Mesenchymal stem cell (in vitro differentiated cells and primary cell): Measurements from ENCODE around the gene VTI1A.

Experiments used
- DNase-seq: peaks from one replicate; pipeline ENCODE4 v3.0.0-alpha.2; 2013
- H2AFZ ChIP-seq: one replicate; pipeline ENCODE4 v1.6.1; 2013; ENCODE audit warnings: low read depth, mild to moderate bottlenecking, control low read depth, inconsistent platforms, low read length, moderate library complexity
- H2AK5ac ChIP-seq: 2 replicates; pipeline ENCODE4 v1.6.1; 2013; ENCODE audit warnings: low read length, moderate library complexity, mild to moderate bottlenecking, inconsistent platforms; ENCODE audit not compliant: severe bottlenecking
- H2BK120ac ChIP-seq: one replicate; pipeline ENCODE4 v1.6.1; 2013; ENCODE audit warnings: low read depth, mild to moderate bottlenecking, inconsistent platforms, low read length, moderate library complexity
- H2BK12ac ChIP-seq, 2 experiments: one replicate each; pipeline ENCODE4 v1.6.1; 2013; ENCODE audit warnings: inconsistent platforms in 2 of 2, low read length in 2 of 2, mild to moderate bottlenecking in 2 of 2, moderate library complexity in 2 of 2, control low read depth in 1 of 2
- H2BK15ac ChIP-seq: one replicate; pipeline ENCODE4 v1.6.1; 2013; ENCODE audit warnings: mild to moderate bottlenecking, low read depth, inconsistent platforms; ENCODE audit not compliant: poor library complexity, severe bottlenecking
- H2BK5ac ChIP-seq: 2 replicates; pipeline ENCODE4 v1.6.1; 2013; ENCODE audit warnings: low read depth, mild to moderate bottlenecking, low read length, control low read depth, inconsistent platforms; ENCODE audit not compliant: poor library complexity, severe bottlenecking
- H3K14ac ChIP-seq, 2 experiments: one replicate each; pipeline ENCODE4 v1.6.1; 2013; ENCODE audit warnings: inconsistent platforms in 2 of 2, low read length in 2 of 2, control low read depth in 1 of 2, mild to moderate bottlenecking in 1 of 2, moderate library complexity in 1 of 2
- H3K18ac ChIP-seq, 2 experiments: one replicate each; pipeline ENCODE4 v1.6.1; 2013; ENCODE audit warnings: inconsistent platforms in 2 of 2, low read length in 2 of 2, control low read depth in 1 of 2, low read depth in 1 of 2, mild to moderate bottlenecking in 1 of 2
- H3K23ac ChIP-seq, 2 experiments: one replicate each; pipeline ENCODE4 v1.6.1; 2013; ENCODE audit warnings: inconsistent platforms in 2 of 2, low read length in 2 of 2, mild to moderate bottlenecking in 2 of 2, moderate library complexity in 2 of 2, control low read depth in 1 of 2
- H3K27ac ChIP-seq: 2 replicates; pipeline ENCODE4 v1.5.1; 2013; ENCODE audit warnings: mild to moderate bottlenecking, moderate library complexity, low read length, control low read depth, inconsistent platforms; ENCODE audit not compliant: poor library complexity, severe bottlenecking
- H3K27me3 ChIP-seq, 2 experiments: 2 replicates each; pipeline versions ENCODE4 v1.6.1 to v1.7.0; 2013; ENCODE audit warnings: low read length in 2 of 2, mild to moderate bottlenecking in 2 of 2, moderate library complexity in 2 of 2, control low read depth in 1 of 2, inconsistent platforms in 1 of 2; ENCODE audit not compliant: control insufficient read depth in 1 of 2, insufficient read depth in 1 of 2
- H3K36me3 ChIP-seq, 2 experiments: 2 replicates each; pipeline versions ENCODE4 v1.6.1 to v1.7.0; 2013; ENCODE audit warnings: low read length in 2 of 2, control low read depth in 1 of 2, inconsistent platforms in 1 of 2, low read depth in 1 of 2, mild to moderate bottlenecking in 1 of 2; ENCODE audit not compliant: insufficient read depth in 2 of 2, control insufficient read depth in 1 of 2
- H3K4ac ChIP-seq, 2 experiments: one replicate each; pipeline ENCODE4 v1.6.1; 2013; ENCODE audit warnings: inconsistent platforms in 2 of 2, low read length in 2 of 2, mild to moderate bottlenecking in 2 of 2, moderate library complexity in 2 of 2, control low read depth in 1 of 2, low read depth in 1 of 2
- H3K4me1 ChIP-seq: 2 replicates; pipeline ENCODE4 v1.6.1; 2013; ENCODE audit warnings: low read depth, low read length, control low read depth; ENCODE audit not compliant: control insufficient read depth, insufficient read depth
- H3K4me2 ChIP-seq: 2 replicates; pipeline ENCODE4 v1.6.1; 2013; ENCODE audit warnings: low read length, mild to moderate bottlenecking, inconsistent platforms; ENCODE audit not compliant: poor library complexity, severe bottlenecking
- H3K4me3 ChIP-seq, 2 experiments: 2 replicates each; pipeline versions ENCODE4 v1.5.1 to v1.7.0; 2013; ENCODE audit warnings: low read length in 2 of 2, mild to moderate bottlenecking in 2 of 2, control low read depth in 1 of 2, low read depth in 1 of 2; ENCODE audit not compliant: insufficient read depth in 1 of 2
- H3K79me1 ChIP-seq: replicated peaks from 2 replicates; pipeline ENCODE4 v1.6.1; 2013; ENCODE audit warnings: mild to moderate bottlenecking, control low read depth, low read length, inconsistent platforms; ENCODE audit not compliant: poor library complexity, severe bottlenecking
- H3K9ac ChIP-seq: 2 replicates; pipeline ENCODE4 v1.7.0; 2013; ENCODE audit warnings: mild to moderate bottlenecking, low read length, moderate library complexity
- H3K9me3 ChIP-seq: 2 replicates; pipeline ENCODE4 v1.7.0; 2013; ENCODE audit warnings: mild to moderate bottlenecking, low read length; ENCODE audit not compliant: control insufficient read depth
- H4K8ac ChIP-seq: one replicate; pipeline ENCODE4 v1.6.1; 2013; ENCODE audit warnings: inconsistent platforms, mild to moderate bottlenecking, low read length, moderate library complexity
- H4K91ac ChIP-seq: one replicate; pipeline ENCODE4 v1.6.1; 2013; ENCODE audit warnings: mild to moderate bottlenecking, low read length, inconsistent platforms
- WGBS: methylation state at CpG from one replicate; pipeline ENCODE4 v1.1.7; 2013; ENCODE audit warnings: mixed read lengths; 5-methylcytosine and 5-hydroxymethylcytosine counted together

Gene VTI1A

GRCh38 chr10:112584276-112584675, 137.3 kb downstream of the VTI1A start:
- peak overlapping the region in 1 of 2 experiments; percentile 6 for H3K18ac ChIP-seq
- no peak overlapping the region for H4K91ac ChIP-seq
- H3K4ac ChIP-seq = no peak overlapping the region
- H3K4me1 ChIP-seq = peaks cover 4% of the 10 kb centered on the region
- H2AK5ac ChIP-seq = no peak overlapping the region
- DNase-seq = no peak
- H2BK12ac ChIP-seq = no peak overlapping the region
- H2AFZ ChIP-seq = no peak overlapping the region
- H3K4me2 ChIP-seq = no peak overlapping the region
- no peaks in the 10 kb centered on the region for H3K27me3 ChIP-seq
- no peak overlapping the region for H2BK15ac ChIP-seq
- H3K27ac ChIP-seq = no peak overlapping the region
- H3K36me3 ChIP-seq = peaks cover 0 to 3% of the 10 kb centered on the region in 2 experiments
- H4K8ac ChIP-seq = no peak overlapping the region
- H2BK5ac ChIP-seq = no peak overlapping the region
- no peak overlapping the region for H3K14ac ChIP-seq
- H3K9me3 ChIP-seq = no peaks in the 10 kb centered on the region
- peaks cover 2% of the 10 kb centered on the region for H3K79me1 ChIP-seq
- no peak overlapping the region for H3K4me3 ChIP-seq
- WGBS = 82% methylated on average over 6 of the region's 6 CpGs
- no peak overlapping the region for H3K23ac ChIP-seq
- H3K9ac ChIP-seq = no peak overlapping the region
- no peak overlapping the region for H2BK120ac ChIP-seq

GRCh38 chr10:112585126-112585525, 138.1 kb downstream of the VTI1A start:
- Histone ChIP-seq H3K79me1 (peaks cover 2% of the 10 kb centered on the region), H2AFZ (no peak overlapping the region), H2BK12ac (no peak overlapping the region), H3K9me3 (no peaks in the 10 kb centered on the region), H3K14ac (no peak overlapping the region), H3K4me2 (no peak overlapping the region), H3K4me1 (peaks cover 4% of the 10 kb centered on the region), H3K9ac (no peak overlapping the region), H3K23ac (no peak overlapping the region), H3K4me3 (no peak overlapping the region), H2BK15ac (no peak overlapping the region), H3K4ac (no peak overlapping the region), H3K36me3 (peaks cover 0 to 3% of the 10 kb centered on the region in 2 experiments), H2BK5ac (no peak overlapping the region), H3K27ac (no peak overlapping the region), H3K27me3 (no peaks in the 10 kb centered on the region), H2BK120ac (no peak overlapping the region), H3K18ac (no peak overlapping the region), H4K91ac (no peak overlapping the region), H4K8ac (no peak overlapping the region), H2AK5ac (no peak overlapping the region)
- DNase-seq = peak; percentile 31
- 64% methylated on average over 4 of the region's 4 CpGs for WGBS

GRCh38 chr10:112585960-112586359, 138.9 kb downstream of the VTI1A start:
- no peak overlapping the region for H2AK5ac ChIP-seq
- H3K4me3 ChIP-seq = no peak overlapping the region
- H4K8ac ChIP-seq = no peak overlapping the region
- no peak overlapping the region for H2AFZ ChIP-seq
- no peak overlapping the region for H3K14ac ChIP-seq
- H3K23ac ChIP-seq = no peak overlapping the region
- no peak overlapping the region for H3K4ac ChIP-seq
- peaks cover 1% of the 10 kb centered on the region for H3K4me1 ChIP-seq
- H4K91ac ChIP-seq = no peak overlapping the region
- H3K79me1 ChIP-seq = peaks cover 2% of the 10 kb centered on the region
- no peak overlapping the region for H3K27ac ChIP-seq
- DNase-seq = peak; percentile 65
- H3K9ac ChIP-seq = no peak overlapping the region
- H2BK5ac ChIP-seq = no peak overlapping the region
- 43% methylated on average over 3 of the region's 5 CpGs for WGBS
- H3K36me3 ChIP-seq = peaks cover 0 to 3% of the 10 kb centered on the region in 2 experiments
- no peaks in the 10 kb centered on the region for H3K9me3 ChIP-seq
- no peak overlapping the region for H3K4me2 ChIP-seq
- H2BK120ac ChIP-seq = no peak overlapping the region
- H3K18ac ChIP-seq = no peak overlapping the region
- H2BK15ac ChIP-seq = no peak overlapping the region
- no peak overlapping the region for H2BK12ac ChIP-seq
- H3K27me3 ChIP-seq = no peaks in the 10 kb centered on the region

DNA sequence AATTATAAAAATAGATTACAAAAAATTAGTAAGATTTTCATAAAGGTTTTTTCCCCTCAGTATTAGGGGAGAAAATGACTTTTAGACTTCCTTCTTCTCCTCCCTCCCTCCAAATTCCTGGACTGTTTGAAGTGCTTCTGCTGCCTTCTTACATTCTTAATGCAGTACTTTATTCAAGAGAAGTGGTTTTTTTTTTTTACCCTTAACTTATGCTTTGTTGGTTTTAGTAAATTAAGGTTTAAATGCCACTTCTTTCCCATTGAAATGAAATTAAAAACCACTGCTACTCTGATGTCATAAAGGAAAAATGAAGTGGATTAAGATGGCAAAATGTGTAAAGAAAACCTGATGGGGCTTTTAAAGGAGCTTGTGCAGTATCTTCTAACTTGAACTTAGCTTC, 140.7 kb downstream of the VTI1A start:
- H3K79me1 ChIP-seq = no peaks in the 10 kb centered on the region
- no peak overlapping the region for H3K27ac ChIP-seq
- peaks cover 1% of the 10 kb centered on the region for H3K4me1 ChIP-seq
- H3K4ac ChIP-seq = no peak overlapping the region
- H3K4me2 ChIP-seq = no peak overlapping the region
- H3K23ac ChIP-seq = no peak overlapping the region
- no peak overlapping the region for H3K14ac ChIP-seq
- H3K9me3 ChIP-seq = no peaks in the 10 kb centered on the region
- peaks cover 0 to 9% of the 10 kb centered on the region in 2 experiments for H3K36me3 ChIP-seq
- H2BK5ac ChIP-seq = no peak overlapping the region
- H2AK5ac ChIP-seq = no peak overlapping the region
- H2AFZ ChIP-seq = no peak overlapping the region
- no peak overlapping the region for H2BK120ac ChIP-seq
- no peak overlapping the region for H3K9ac ChIP-seq
- no peak overlapping the region for H4K8ac ChIP-seq
- no peaks in the 10 kb centered on the region for H3K27me3 ChIP-seq
- no peak overlapping the region for H3K4me3 ChIP-seq
- DNase-seq = no peak
- H2BK15ac ChIP-seq = no peak overlapping the region
- no peak overlapping the region for H4K91ac ChIP-seq
- no peak overlapping the region for H3K18ac ChIP-seq
- no peak overlapping the region for H2BK12ac ChIP-seq
